ENCODE results near the gene CFAP299.

GRCh38 chr4:80912350-80912749 lies 576.8 kb downstream of the CFAP299 start:
- TF ChIP-seq CTCF (IDR thresholded peaks at IDR 0.05), result no peak
- TF ChIP-seq ZFX (IDR thresholded peaks at IDR 0.05; ENCODE audit: borderline replicate concordance), result no peak
